Suprapubic skin (tissue), 3 donors: ENCODE data around the gene ANKH.

ENCODE experiments used
- CTCF ChIP-seq, 2 donors: fragments of 200-600 bp in 1 of 2; fragments of 450-650 bp in 1 of 2; sonication (generic) in 1 of 2; IDR thresholded peaks; one replicate each; pipeline ENCODE4 v1.5.1; 2016 to 2019; ENCODE audit warnings: antibody characterized with exemption in 2 of 2, mild to moderate bottlenecking in 1 of 2, moderate library complexity in 1 of 2
- POLR2AphosphoS5 ChIP-seq, 3 donors: sonication (generic); formaldehyde crosslinking; IDR thresholded peaks; one replicate each; pipeline ENCODE4 v1.6.1; 2017; ENCODE audit warnings: antibody characterized with exemption in 3 of 3

- TF ChIP-seq CTCF (IDR thresholded peaks at IDR 0.05) (no peak), POLR2AphosphoS5 (IDR thresholded peaks at IDR 0.05) (no peak)
Measured at GRCh38 chr5:14745188-14745563, 126.4 kb downstream of the ANKH start.
